Measurements from ENCODE around the gene LETM1. TPM values are rescaled to one million over a fixed set of nuclear protein-coding genes. Genes with fewer than 3 reads are reported as not detected.

Gene LETM1
- total RNA-seq, 2 donors from 2014 or later: 32.1 to 34.5 TPM

DNA sequence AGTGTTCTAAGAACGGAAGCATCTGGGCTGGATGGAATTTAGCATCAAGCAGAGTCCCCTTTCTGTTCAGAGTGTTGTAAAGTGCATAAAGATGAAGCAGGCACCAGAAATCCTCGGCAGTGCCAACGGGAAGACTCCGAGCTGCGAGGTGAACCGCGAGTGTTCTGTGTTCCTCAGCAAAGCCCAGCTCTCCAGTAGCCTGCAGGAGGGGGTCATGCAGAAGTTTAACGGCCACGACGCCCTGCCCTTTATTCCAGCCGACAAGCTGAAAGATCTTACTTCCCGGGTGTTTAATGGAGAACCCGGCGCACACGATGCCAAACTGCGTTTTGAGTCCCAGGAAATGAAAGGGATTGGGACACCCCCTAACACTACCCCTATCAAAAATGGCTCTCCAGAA, 44.7 kb upstream of the LETM1 start:
- TF ChIP-seq, protein P1, sequence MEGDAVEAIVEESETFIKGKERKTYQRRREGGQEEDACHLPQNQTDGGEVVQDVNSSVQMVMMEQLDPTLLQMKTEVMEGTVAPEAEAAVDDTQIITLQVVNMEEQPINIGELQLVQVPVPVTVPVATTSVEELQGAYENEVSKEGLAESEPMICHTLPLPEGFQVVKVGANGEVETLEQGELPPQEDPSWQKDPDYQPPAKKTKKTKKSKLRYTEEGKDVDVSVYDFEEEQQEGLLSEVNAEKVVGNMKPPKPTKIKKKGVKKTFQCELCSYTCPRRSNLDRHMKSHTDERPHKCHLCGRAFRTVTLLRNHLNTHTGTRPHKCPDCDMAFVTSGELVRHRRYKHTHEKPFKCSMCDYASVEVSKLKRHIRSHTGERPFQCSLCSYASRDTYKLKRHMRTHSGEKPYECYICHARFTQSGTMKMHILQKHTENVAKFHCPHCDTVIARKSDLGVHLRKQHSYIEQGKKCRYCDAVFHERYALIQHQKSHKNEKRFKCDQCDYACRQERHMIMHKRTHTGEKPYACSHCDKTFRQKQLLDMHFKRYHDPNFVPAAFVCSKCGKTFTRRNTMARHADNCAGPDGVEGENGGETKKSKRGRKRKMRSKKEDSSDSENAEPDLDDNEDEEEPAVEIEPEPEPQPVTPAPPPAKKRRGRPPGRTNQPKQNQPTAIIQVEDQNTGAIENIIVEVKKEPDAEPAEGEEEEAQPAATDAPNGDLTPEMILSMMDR (IDR thresholded peaks at IDR 0.05): no peak
- H3K9me3 ChIP-seq: no peaks in the 10 kb centered on the region
- H3K4me3 ChIP-seq: no peak overlapping the region
- H3K27me3 ChIP-seq: no peaks in the 10 kb centered on the region
- no peak overlapping the region for H3K27ac ChIP-seq
- peaks cover 15% of the 10 kb centered on the region for H3K36me3 ChIP-seq
- DNase-seq (ENCODE audit: low spot score): no peak
- H3K4me1 ChIP-seq: peaks cover 0 to 6% of the 10 kb centered on the region in 2 donors

DNA sequence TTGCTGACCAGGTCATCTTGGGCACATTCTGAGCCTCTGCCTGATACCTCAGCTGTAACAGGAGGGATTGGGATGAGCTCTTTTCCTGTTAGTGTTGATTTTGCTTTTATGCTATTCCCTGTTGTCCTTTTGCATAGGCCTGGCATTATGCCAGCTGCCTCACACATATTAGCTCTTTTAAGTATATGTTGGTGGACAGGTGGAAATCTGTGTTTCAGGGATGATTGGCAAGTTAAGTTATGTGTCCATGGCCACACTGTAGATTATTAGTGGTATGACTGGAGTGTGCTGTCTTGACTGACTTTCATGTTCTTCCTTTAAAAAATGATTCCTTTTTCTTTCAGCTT, 44.1 kb upstream of the LETM1 start:
- no peak overlapping the region for H3K4me3 ChIP-seq
- DNase-seq (ENCODE audit: low spot score): no peak
- H3K27ac ChIP-seq: no peak overlapping the region
- TF ChIP-seq, protein P1 (IDR thresholded peaks at IDR 0.05): no peak
- peaks cover 15% of the 10 kb centered on the region for H3K36me3 ChIP-seq
- no peaks in the 10 kb centered on the region for H3K27me3 ChIP-seq
- peaks cover 0 to 6% of the 10 kb centered on the region in 2 donors for H3K4me1 ChIP-seq
- H3K9me3 ChIP-seq: no peaks in the 10 kb centered on the region

DNA sequence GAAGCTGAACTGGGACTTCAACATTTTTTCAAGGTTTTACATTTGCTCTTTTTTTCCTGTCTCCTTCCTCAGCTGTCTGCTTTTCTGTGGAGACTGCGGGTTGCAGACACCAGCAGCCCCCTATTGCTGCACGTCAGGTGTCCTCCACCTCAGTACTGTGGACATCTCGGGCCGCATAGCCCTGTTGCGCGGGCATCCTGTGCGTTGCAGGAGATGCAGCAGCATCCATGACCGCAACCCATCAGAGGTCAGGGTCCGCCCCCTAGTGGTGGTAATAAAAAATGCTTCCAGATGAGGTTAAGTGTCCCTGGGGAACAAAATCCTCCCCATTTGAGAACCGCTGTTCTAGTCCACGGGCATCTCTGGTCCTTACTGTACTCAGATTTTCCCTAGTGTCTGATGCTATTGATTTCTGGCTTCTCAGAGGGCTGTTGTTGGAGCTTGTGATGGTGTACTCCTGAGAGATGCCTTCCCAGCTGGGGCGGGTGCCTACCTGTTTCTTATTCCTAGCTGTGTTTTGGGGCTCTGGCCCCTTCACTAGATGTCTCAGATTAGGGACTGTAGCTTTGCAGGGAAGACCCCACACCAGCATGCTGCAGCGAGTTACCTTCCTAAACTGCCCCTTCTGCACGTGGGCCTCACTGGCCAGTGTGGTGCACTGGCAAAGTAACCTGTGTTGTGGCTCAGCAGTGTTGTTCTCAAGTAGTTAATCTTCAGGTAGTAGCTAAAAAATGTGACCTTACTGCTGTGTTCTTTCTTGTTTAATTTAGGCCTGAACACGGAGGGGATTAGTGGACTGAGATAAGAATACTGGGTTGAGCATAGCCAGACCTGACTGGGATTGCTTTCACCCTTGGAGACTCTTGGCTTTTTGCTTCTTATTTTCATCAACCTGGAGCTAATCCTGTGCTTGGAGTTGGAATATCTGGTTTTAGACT, 43.5 kb upstream of the LETM1 start:
- Histone ChIP-seq H3K36me3 (peaks cover 15% of the 10 kb centered on the region), H3K27ac (no peak overlapping the region), H3K9me3 (no peaks in the 10 kb centered on the region), H3K27me3 (no peaks in the 10 kb centered on the region), H3K4me1 (peaks cover 0 to 6% of the 10 kb centered on the region in 2 donors), H3K4me3 (no peak overlapping the region)
- TF ChIP-seq, protein P1 (IDR thresholded peaks at IDR 0.05): peak; percentile 74 to 93
- peak; percentile 69 for DNase-seq (ENCODE audit: low spot score)

DNA sequence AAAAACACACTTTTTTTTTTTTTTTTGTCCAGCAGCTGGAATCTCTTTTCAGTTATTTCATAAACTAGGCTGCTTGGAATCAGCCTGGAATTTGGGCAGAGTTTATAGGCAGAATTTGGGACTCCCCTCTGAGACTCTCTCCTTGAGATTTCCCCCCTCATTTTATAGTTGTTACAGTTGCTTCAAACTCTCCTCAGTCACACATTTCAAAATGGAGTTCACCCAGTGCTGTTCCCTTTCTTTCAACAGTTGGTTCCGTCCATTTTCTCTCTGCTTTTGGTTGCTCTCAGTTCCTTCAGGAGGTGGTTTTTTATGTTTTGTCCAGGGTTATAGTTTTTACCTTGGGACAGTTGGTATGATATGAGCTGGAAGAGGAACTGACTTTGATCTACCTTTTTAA, 42.7 kb upstream of the LETM1 start:
- no peaks in the 10 kb centered on the region for H3K9me3 ChIP-seq
- H3K4me3 ChIP-seq: no peak overlapping the region
- H3K36me3 ChIP-seq: peaks cover 15% of the 10 kb centered on the region
- H3K4me1 ChIP-seq: peaks cover 0 to 6% of the 10 kb centered on the region in 2 donors
- H3K27me3 ChIP-seq: no peaks in the 10 kb centered on the region
- TF ChIP-seq, protein P1 (IDR thresholded peaks at IDR 0.05): no peak
- H3K27ac ChIP-seq: no peak overlapping the region
- no peak for DNase-seq (ENCODE audit: low spot score)

DNA sequence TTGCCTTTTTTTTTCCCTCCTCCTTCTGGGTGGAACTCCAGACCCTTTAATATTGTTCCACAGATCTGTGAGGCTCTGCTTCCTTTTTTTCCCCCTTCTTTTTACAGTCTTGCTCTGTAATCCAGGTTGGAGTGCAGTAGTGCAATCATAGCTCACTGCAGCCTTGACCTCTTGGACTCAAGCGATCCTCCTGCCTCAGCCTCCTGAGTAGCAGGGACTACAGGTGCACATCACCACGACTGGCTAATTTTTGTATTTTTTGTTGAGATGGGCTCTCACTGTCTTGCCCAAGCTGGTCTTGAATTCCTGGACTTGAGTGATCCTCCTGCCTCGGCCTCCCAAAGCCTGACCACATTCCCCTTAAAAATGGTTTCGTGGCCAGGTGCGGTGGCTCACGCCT, 42.1 kb upstream of the LETM1 start:
- DNase-seq (ENCODE audit: low spot score): no peak
- H3K27ac ChIP-seq: no peak overlapping the region
- TF ChIP-seq, protein P1 (IDR thresholded peaks at IDR 0.05): no peak
- no peaks in the 10 kb centered on the region for H3K27me3 ChIP-seq
- peaks cover 15% of the 10 kb centered on the region for H3K36me3 ChIP-seq
- no peaks in the 10 kb centered on the region for H3K9me3 ChIP-seq
- H3K4me3 ChIP-seq: no peak overlapping the region
- H3K4me1 ChIP-seq: peaks cover 0 to 6% of the 10 kb centered on the region in 2 donors

Measured in right atrium auricular region (tissue), 2 donors.